Measurements from ENCODE around the gene ZCCHC24.

ZCCHC24 gene

DNA sequence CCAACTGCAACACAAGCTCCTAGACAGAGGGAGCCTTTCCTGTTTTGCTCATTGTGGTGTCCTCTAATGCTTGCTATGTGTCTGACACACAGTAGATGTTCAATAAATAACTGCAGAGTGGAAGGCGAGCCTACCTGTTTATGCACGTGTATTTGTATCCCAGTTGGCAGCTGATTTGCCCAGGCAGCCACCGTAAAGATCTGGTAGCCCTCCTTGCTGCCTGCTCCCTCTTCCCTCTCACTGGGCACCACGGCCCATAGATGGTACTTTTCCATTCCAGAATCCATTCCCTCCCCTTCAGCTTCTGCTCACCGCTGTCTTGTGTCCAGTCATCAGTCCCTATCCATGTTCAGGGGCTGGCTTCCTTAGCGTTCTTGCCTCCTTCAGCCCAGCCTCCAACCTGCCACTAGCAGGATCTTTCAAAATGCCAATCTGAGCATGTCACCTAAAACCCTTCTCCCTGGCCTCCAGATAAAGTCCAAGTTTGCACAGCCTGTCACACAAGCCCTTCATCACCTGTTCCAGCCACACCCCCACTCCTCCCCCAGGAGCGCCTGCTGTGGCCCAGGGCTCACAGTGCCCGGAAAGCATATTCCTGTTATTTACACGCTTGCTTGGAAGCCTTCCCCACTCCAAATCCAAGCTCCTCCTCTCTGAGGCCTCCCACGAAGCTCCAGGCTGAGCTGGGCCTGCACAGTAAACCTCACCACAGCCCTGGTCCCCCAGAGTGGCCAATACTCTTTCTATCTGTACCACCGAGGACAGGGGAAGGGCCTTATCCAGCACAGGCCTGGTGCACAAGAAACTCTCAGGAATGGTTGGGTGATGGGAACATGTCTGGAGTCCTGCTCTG lies 21.0 kb downstream of the ZCCHC24 start:
- Histone ChIP-seq H3K27ac (ENCODE audit: low read depth, low read length) (no peak overlapping the region), H3K9ac (ENCODE audit: low read length) (no peak overlapping the region), H3K4me2 (ENCODE audit: low read length) (no peak overlapping the region), H2AK5ac (ENCODE audit: low read length) (no peak overlapping the region), H3K79me1 (ENCODE audit: low read length) (no peaks in the 10 kb centered on the region), H3K18ac (ENCODE audit: low read length) (no peak overlapping the region), H4K8ac (ENCODE audit: low read depth, low read length) (no peak overlapping the region), H3K79me2 (ENCODE audit: control insufficient read depth, insufficient read depth, low read length) (no peaks in the 10 kb centered on the region), H3K4me1 (ENCODE audit: control insufficient read depth, low read depth, low read length) (no peaks in the 10 kb centered on the region), H3K4me3 (ENCODE audit: low read length) (no peak overlapping the region), H3K4ac (ENCODE audit: low read depth, low read length) (no peak overlapping the region), H3K56ac (ENCODE audit: low read length) (no peak overlapping the region), H3K36me3 (ENCODE audit: control insufficient read depth, insufficient read depth, low read length) (no peaks in the 10 kb centered on the region), H2BK5ac (ENCODE audit: low read length) (no peak overlapping the region), H2BK15ac (replicated peaks; ENCODE audit: low read depth) (no peak overlapping the region), H2BK120ac (ENCODE audit: low read depth, low read length) (no peak overlapping the region), H4K5ac (ENCODE audit: low read length) (no peak overlapping the region), H3K27me3 (ENCODE audit: insufficient read depth, low read length, poor library complexity) (no peaks in the 10 kb centered on the region), H3K23ac (ENCODE audit: low read length) (no peak overlapping the region)
- WGBS (ENCODE audit: extremely low coverage, insufficient coverage, low lambda C conversion rate), result no CpG with 5 or more reads among the region's 11 CpGs
- DNase-seq, result no peak

DNA sequence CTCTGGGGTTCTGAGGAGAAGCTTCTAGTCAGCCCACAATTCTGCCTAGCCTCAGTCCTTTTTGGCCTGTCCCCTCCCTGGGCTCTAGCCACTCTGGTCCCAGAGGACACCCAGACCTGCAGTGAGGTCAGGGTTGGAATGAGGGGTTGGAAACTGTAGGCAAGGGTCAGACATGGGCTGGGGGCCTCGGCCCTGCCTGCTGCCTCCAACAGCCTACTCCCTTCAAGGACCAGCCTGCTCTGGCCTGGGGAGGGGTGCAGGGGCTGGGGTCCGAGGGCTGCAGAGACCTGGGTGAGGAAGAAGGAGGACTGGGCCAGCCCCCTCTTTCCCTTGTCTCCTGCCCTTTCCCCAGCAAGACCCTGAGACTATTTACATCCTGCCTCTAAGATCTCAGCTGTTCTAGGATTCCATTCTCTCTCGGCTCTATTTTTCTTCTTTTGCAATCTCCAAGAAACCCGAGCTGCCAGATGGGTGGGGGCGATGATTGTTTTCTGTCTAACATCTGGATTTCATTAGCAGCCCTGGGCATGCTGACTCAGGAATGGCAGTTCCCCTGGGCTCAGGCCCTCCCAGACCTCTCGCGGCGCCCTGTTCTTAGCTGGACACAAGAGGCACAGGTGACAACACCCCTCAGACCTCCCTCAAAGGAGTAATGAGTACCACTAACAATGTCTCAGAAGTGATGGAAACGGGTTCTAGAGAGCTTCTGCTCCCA lies 23.1 kb downstream of the ZCCHC24 start:
- Histone ChIP-seq H2BK15ac (replicated peaks; ENCODE audit: low read depth) (no peak overlapping the region), H2AK5ac (ENCODE audit: low read length) (no peak overlapping the region), H3K4me2 (ENCODE audit: low read length) (no peak overlapping the region), H3K27me3 (ENCODE audit: insufficient read depth, low read length, poor library complexity) (no peaks in the 10 kb centered on the region), H3K79me2 (ENCODE audit: control insufficient read depth, insufficient read depth, low read length) (no peaks in the 10 kb centered on the region), H4K8ac (ENCODE audit: low read depth, low read length) (no peak overlapping the region), H2BK120ac (ENCODE audit: low read depth, low read length) (no peak overlapping the region), H3K18ac (ENCODE audit: low read length) (no peak overlapping the region), H3K79me1 (ENCODE audit: low read length) (no peaks in the 10 kb centered on the region), H3K27ac (ENCODE audit: low read depth, low read length) (no peak overlapping the region), H3K23ac (ENCODE audit: low read length) (no peak overlapping the region), H3K9ac (ENCODE audit: low read length) (no peak overlapping the region), H3K4me3 (ENCODE audit: low read length) (no peak overlapping the region), H4K5ac (ENCODE audit: low read length) (no peak overlapping the region), H3K56ac (ENCODE audit: low read length) (no peak overlapping the region), H3K4ac (ENCODE audit: low read depth, low read length) (no peak overlapping the region), H3K4me1 (ENCODE audit: control insufficient read depth, low read depth, low read length) (no peaks in the 10 kb centered on the region), H3K36me3 (ENCODE audit: control insufficient read depth, insufficient read depth, low read length) (no peaks in the 10 kb centered on the region), H2BK5ac (ENCODE audit: low read length) (no peak overlapping the region)
- WGBS (ENCODE audit: extremely low coverage, insufficient coverage, low lambda C conversion rate), result no CpG with 5 or more reads among the region's 9 CpGs
- no peak for DNase-seq

GRCh38 chr10:79420974-79421688 lies 24.3 kb downstream of the ZCCHC24 start:
- no peaks in the 10 kb centered on the region for H3K4me1 ChIP-seq (ENCODE audit: control insufficient read depth, low read depth, low read length)

GRCh38 chr10:79418886-79419595 lies 26.4 kb downstream of the ZCCHC24 start:
- H2BK15ac ChIP-seq (replicated peaks; ENCODE audit: low read depth), result no peak overlapping the region
- H3K23ac ChIP-seq (ENCODE audit: low read length), result no peak overlapping the region
- H2BK120ac ChIP-seq (ENCODE audit: low read depth, low read length), result no peak overlapping the region
- no peak for DNase-seq
- no peak overlapping the region for H3K18ac ChIP-seq (ENCODE audit: low read length)
- no peaks in the 10 kb centered on the region for H3K4me1 ChIP-seq (ENCODE audit: control insufficient read depth, low read depth, low read length)
- no peak overlapping the region for H3K4me2 ChIP-seq (ENCODE audit: low read length)
- no peak overlapping the region for H2BK5ac ChIP-seq (ENCODE audit: low read length)
- no peak overlapping the region for H4K8ac ChIP-seq (ENCODE audit: low read depth, low read length)
- no CpG with 5 or more reads among the region's 13 CpGs for WGBS (ENCODE audit: extremely low coverage, insufficient coverage, low lambda C conversion rate)
- H3K9ac ChIP-seq (ENCODE audit: low read length), result no peak overlapping the region
- no peaks in the 10 kb centered on the region for H3K27me3 ChIP-seq (ENCODE audit: insufficient read depth, low read length, poor library complexity)
- H3K79me2 ChIP-seq (ENCODE audit: control insufficient read depth, insufficient read depth, low read length), result no peaks in the 10 kb centered on the region
- H3K56ac ChIP-seq (ENCODE audit: low read length), result no peak overlapping the region
- no peaks in the 10 kb centered on the region for H3K36me3 ChIP-seq (ENCODE audit: control insufficient read depth, insufficient read depth, low read length)
- H3K4ac ChIP-seq (ENCODE audit: low read depth, low read length), result no peak overlapping the region
- no peaks in the 10 kb centered on the region for H3K79me1 ChIP-seq (ENCODE audit: low read length)
- no peak overlapping the region for H3K4me3 ChIP-seq (ENCODE audit: low read length)
- no peak overlapping the region for H4K5ac ChIP-seq (ENCODE audit: low read length)
- no peak overlapping the region for H2AK5ac ChIP-seq (ENCODE audit: low read length)
- H3K27ac ChIP-seq (ENCODE audit: low read depth, low read length), result no peak overlapping the region

More at GRCh38 chr10:79420974-79421688, 24.3 kb downstream of the ZCCHC24 start:
- Histone ChIP-seq H4K5ac (ENCODE audit: low read length) (no peak overlapping the region), H2BK120ac (ENCODE audit: low read depth, low read length) (no peak overlapping the region), H3K79me2 (ENCODE audit: control insufficient read depth, insufficient read depth, low read length) (no peaks in the 10 kb centered on the region), H3K4me3 (ENCODE audit: low read length) (no peak overlapping the region), H3K56ac (ENCODE audit: low read length) (no peak overlapping the region), H3K36me3 (ENCODE audit: control insufficient read depth, insufficient read depth, low read length) (no peaks in the 10 kb centered on the region), H3K4ac (ENCODE audit: low read depth, low read length) (no peak overlapping the region), H3K23ac (ENCODE audit: low read length) (no peak overlapping the region), H3K9ac (ENCODE audit: low read length) (no peak overlapping the region), H4K8ac (ENCODE audit: low read depth, low read length) (no peak overlapping the region), H2BK15ac (replicated peaks; ENCODE audit: low read depth) (no peak overlapping the region), H3K4me2 (ENCODE audit: low read length) (no peak overlapping the region), H2AK5ac (ENCODE audit: low read length) (no peak overlapping the region), H3K79me1 (ENCODE audit: low read length) (no peaks in the 10 kb centered on the region), H3K27ac (ENCODE audit: low read depth, low read length) (no peak overlapping the region), H3K27me3 (ENCODE audit: insufficient read depth, low read length, poor library complexity) (no peaks in the 10 kb centered on the region), H2BK5ac (ENCODE audit: low read length) (no peak overlapping the region), H3K18ac (ENCODE audit: low read length) (no peak overlapping the region)
- no CpG with 5 or more reads among the region's 12 CpGs for WGBS (ENCODE audit: extremely low coverage, insufficient coverage, low lambda C conversion rate)
- DNase-seq, result no peak

GRCh38 chr10:79418274-79418673 lies 27.1 kb downstream of the ZCCHC24 start:
- Histone ChIP-seq H2BK15ac (replicated peaks; ENCODE audit: low read depth) (no peak overlapping the region), H3K9ac (ENCODE audit: low read length) (no peak overlapping the region), H3K79me1 (ENCODE audit: low read length) (no peaks in the 10 kb centered on the region), H3K4me2 (ENCODE audit: low read length) (no peak overlapping the region), H3K4ac (ENCODE audit: low read depth, low read length) (no peak overlapping the region), H3K4me1 (ENCODE audit: control insufficient read depth, low read depth, low read length) (no peaks in the 10 kb centered on the region), H2AK5ac (ENCODE audit: low read length) (no peak overlapping the region), H3K56ac (ENCODE audit: low read length) (no peak overlapping the region), H3K27ac (ENCODE audit: low read depth, low read length) (no peak overlapping the region), H3K27me3 (ENCODE audit: insufficient read depth, low read length, poor library complexity) (no peaks in the 10 kb centered on the region), H3K4me3 (ENCODE audit: low read length) (no peak overlapping the region), H3K79me2 (ENCODE audit: control insufficient read depth, insufficient read depth, low read length) (no peaks in the 10 kb centered on the region), H2BK5ac (ENCODE audit: low read length) (no peak overlapping the region), H3K18ac (ENCODE audit: low read length) (no peak overlapping the region), H3K23ac (ENCODE audit: low read length) (peak overlapping the region; percentile 89), H4K5ac (ENCODE audit: low read length) (no peak overlapping the region), H2BK120ac (ENCODE audit: low read depth, low read length) (no peak overlapping the region), H4K8ac (ENCODE audit: low read depth, low read length) (no peak overlapping the region), H3K36me3 (ENCODE audit: control insufficient read depth, insufficient read depth, low read length) (no peaks in the 10 kb centered on the region)
- WGBS (ENCODE audit: extremely low coverage, insufficient coverage, low lambda C conversion rate), result no CpG with 5 or more reads among the region's 6 CpGs
- DNase-seq, result no peak

Data from mesendoderm (in vitro differentiated cells).